Hepatocyte (in vitro differentiated cells): ENCODE measurements around the gene FAM237B. TPM values are rescaled to one million over a fixed set of nuclear protein-coding genes. Genes with fewer than 3 reads are reported as not detected.

Experiments used
- DNase-seq: peaks from one replicate; pipeline ENCODE4 v3.0.0-alpha.2; 2016; ENCODE audit warnings: low spot score
- H2AFZ ChIP-seq: fragments of 200-600 bp; sonication (generic); 2 replicates; pipeline ENCODE4 v1.6.0; 2016; ENCODE audit warnings: antibody characterized with exemption, mild to moderate bottlenecking
- H3K27ac ChIP-seq: fragments of 200-600 bp; sonication (generic); 2 replicates; pipeline ENCODE4 v1.5.1; 2016; ENCODE audit warnings: mild to moderate bottlenecking
- H3K27me3 ChIP-seq: fragments of 200-600 bp; sonication (generic); 2 replicates; pipeline ENCODE4 v1.6.1; 2016
- H3K36me3 ChIP-seq: fragments of 200-600 bp; sonication (generic); replicated peaks from 2 replicates; pipeline ENCODE4 v1.5.1; 2016; ENCODE audit warnings: low read depth; ENCODE audit not compliant: insufficient read depth
- H3K4me1 ChIP-seq: fragments of 200-600 bp; sonication (generic); 2 replicates; pipeline ENCODE4 v1.5.1; 2016; ENCODE audit warnings: mild to moderate bottlenecking, moderate library complexity; ENCODE audit not compliant: insufficient read depth
- H3K4me2 ChIP-seq: fragments of 200-600 bp; sonication (generic); 2 replicates; pipeline ENCODE4 v1.6.0; 2016
- H3K4me3 ChIP-seq: fragments of 200-600 bp; sonication (generic); 2 replicates; pipeline ENCODE4 v1.5.1; 2016; ENCODE audit warnings: mild to moderate bottlenecking
- H3K79me2 ChIP-seq: fragments of 200-600 bp; sonication (generic); 2 replicates; pipeline ENCODE4 v1.6.0; 2017; ENCODE audit warnings: mild to moderate bottlenecking
- H3K9me2 ChIP-seq: fragments of 200-600 bp; sonication (generic); replicated peaks from 2 replicates; pipeline ENCODE4 v1.6.0; 2017; ENCODE audit warnings: mild to moderate bottlenecking; ENCODE audit not compliant: insufficient read depth
- H3K9me3 ChIP-seq: fragments of 200-600 bp; sonication (generic); 2 replicates; pipeline ENCODE4 v1.5.1; 2016; ENCODE audit warnings: low read depth, mild to moderate bottlenecking
- H4K20me1 ChIP-seq: fragments of 200-600 bp; sonication (generic); 2 replicates; pipeline ENCODE4 v1.6.0; 2016; ENCODE audit warnings: mild to moderate bottlenecking; ENCODE audit not compliant: insufficient read depth, poor library complexity, severe bottlenecking
- CTCF ChIP-seq: fragments of 200-600 bp; sonication (generic); IDR thresholded peaks from 2 replicates; pipeline ENCODE4 v1.5.1; 2016; ENCODE audit warnings: antibody characterized with exemption, mild to moderate bottlenecking; ENCODE audit not compliant: poor library complexity
- EZH2 ChIP-seq: fragments of 200-600 bp; sonication (generic); IDR thresholded peaks from 2 replicates; pipeline ENCODE4 v1.6.1; 2016; ENCODE audit warnings: antibody characterized with exemption, mild to moderate bottlenecking, borderline replicate concordance
- EZH2phosphoT487 ChIP-seq: fragments of 200-600 bp; sonication (generic); IDR thresholded peaks from one replicate; pipeline ENCODE4 v1.6.1; 2018; ENCODE audit warnings: antibody characterized with exemption, mild to moderate bottlenecking, low read depth, moderate library complexity; ENCODE audit not compliant: unreplicated experiment, severe bottlenecking
- WGBS: methylation state at CpG from one replicate; pipeline ENCODE4 v1.1.6; 2016; ENCODE audit warnings: low lambda C conversion rate; ENCODE audit errors: missing lambda C conversion rate; 5-methylcytosine and 5-hydroxymethylcytosine counted together
- polyA plus RNA-seq: library from polyadenylated mRNA; unstranded; fragments of >200 nt; fragmentation: Nextera tagmentation; extraction: Ambion mirVana; gene quantifications from 2 replicates; pipeline ENCODE4 v1.2.1, GENCODE V29; 2016
- total RNA-seq: library from RNA; depleted of rRNA; stranded (reverse); fragments of >200 nt; gene quantifications from 2 replicates; pipeline ENCODE4 v1.2.3, GENCODE V29; 2014

Gene FAM237B
- total and polyA plus RNA-seq, 2 experiments from 2014 or later: not detected

DNA sequence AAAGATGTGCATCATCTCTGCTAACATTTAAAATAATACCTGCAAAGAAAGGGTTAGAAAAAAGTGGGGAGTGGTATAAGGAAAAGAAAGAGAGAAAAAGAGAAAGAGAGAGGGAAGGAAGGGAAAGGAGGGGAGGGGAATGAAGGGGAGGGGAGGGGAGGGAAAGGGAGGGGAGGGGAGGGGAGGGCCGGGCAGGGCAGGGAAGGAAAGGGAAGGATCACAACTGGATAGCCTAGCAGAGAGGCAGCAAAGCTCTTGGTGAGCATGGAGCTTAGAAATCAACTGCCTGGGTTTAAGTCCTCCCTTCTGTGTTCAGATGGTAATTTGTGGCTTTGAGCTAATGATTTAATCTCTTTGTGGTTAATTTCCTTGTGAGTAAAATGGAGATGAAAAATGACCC, 5.4 kb upstream of the FAM237B start:
- Histone ChIP-seq H3K27me3 (peaks cover 29% of the 10 kb centered on the region), H3K79me2 (no peaks in the 10 kb centered on the region), H2AFZ (no peak overlapping the region), H3K9me2 (no peaks in the 10 kb centered on the region), H3K27ac (no peak overlapping the region), H3K9me3 (no peaks in the 10 kb centered on the region), H3K36me3 (no peaks in the 10 kb centered on the region), H3K4me2 (no peak overlapping the region), H3K4me3 (no peak overlapping the region), H4K20me1 (no peaks in the 10 kb centered on the region), H3K4me1 (no peaks in the 10 kb centered on the region)
- no CpG with 5 or more reads among the region's 1 CpG for WGBS
- no peak for TF ChIP-seq EZH2
- TF ChIP-seq CTCF: no peak
- TF ChIP-seq EZH2phosphoT487: no peak
- DNase-seq: no peak

DNA sequence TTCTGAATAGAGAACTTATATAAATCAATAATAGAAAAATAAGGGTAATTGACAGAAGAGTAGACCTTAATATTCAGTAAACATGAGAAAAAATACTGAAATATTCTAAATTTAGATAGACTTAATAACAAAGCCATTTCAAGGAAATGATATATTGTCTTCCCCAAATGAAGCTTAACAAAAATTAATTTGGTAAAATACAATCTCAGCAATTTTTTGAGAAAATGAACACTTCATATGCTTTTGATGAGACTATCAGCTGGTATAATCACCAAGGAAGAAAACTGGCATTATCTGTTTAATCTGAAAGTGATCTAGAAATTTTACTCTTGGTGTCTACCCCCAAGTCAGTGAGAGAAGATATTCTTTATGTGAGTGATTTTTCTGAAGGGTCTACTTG, 1.7 kb upstream of the FAM237B start:
- Histone ChIP-seq H3K27me3 (peaks cover 65% of the 10 kb centered on the region), H3K4me1 (peaks cover 2% of the 10 kb centered on the region), H3K27ac (no peak overlapping the region), H3K79me2 (no peaks in the 10 kb centered on the region), H3K9me2 (no peaks in the 10 kb centered on the region), H2AFZ (no peak overlapping the region), H4K20me1 (no peaks in the 10 kb centered on the region), H3K4me3 (no peak overlapping the region), H3K36me3 (no peaks in the 10 kb centered on the region), H3K4me2 (no peak overlapping the region), H3K9me3 (no peaks in the 10 kb centered on the region)
- no peak for DNase-seq
- TF ChIP-seq EZH2 (no peak), EZH2phosphoT487 (no peak), CTCF (no peak)

DNA sequence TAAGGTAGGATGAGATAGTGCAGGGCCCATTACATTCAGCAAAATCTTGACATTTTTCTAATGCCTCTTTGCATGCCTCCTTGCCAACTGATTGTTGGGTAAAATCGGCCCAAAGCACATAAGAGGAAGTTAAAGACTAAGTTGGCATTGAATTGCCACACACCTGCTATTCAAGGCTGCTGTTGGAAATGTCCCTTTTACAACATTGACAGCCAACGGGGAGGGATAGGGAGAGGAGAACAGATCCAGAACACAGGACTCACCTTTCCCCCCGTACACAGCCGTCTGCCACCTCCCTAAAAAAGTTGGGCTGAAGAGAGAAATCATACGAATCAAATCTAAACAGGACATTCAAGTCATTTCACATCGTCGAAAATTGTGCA, 695 bp downstream of the FAM237B start:
- Histone ChIP-seq H3K79me2 (no peaks in the 10 kb centered on the region), H3K4me2 (peak overlapping the region; percentile 89), H3K27me3 (peaks cover 77% of the 10 kb centered on the region), H4K20me1 (no peaks in the 10 kb centered on the region), H3K27ac (no peak overlapping the region), H2AFZ (no peak overlapping the region), H3K9me3 (no peaks in the 10 kb centered on the region), H3K4me3 (no peak overlapping the region), H3K4me1 (peaks cover 2% of the 10 kb centered on the region), H3K9me2 (no peaks in the 10 kb centered on the region), H3K36me3 (no peaks in the 10 kb centered on the region)
- TF ChIP-seq EZH2phosphoT487 (no peak), EZH2 (peak; percentile 59)
- 55% methylated on average over 7 of the region's 7 CpGs for WGBS
- no peak for DNase-seq

- H4K20me1 ChIP-seq: no peaks in the 10 kb centered on the region
- H3K4me1 ChIP-seq: peaks cover 2% of the 10 kb centered on the region
- H3K36me3 ChIP-seq: no peaks in the 10 kb centered on the region
- no peak overlapping the region for H3K27ac ChIP-seq
- peaks cover 73% of the 10 kb centered on the region for H3K27me3 ChIP-seq
- H3K4me3 ChIP-seq: no peak overlapping the region
- TF ChIP-seq CTCF (no peak), EZH2phosphoT487 (no peak), EZH2 (no peak)
- no peaks in the 10 kb centered on the region for H3K9me2 ChIP-seq
- H3K4me2 ChIP-seq: no peak overlapping the region
- DNase-seq: no peak
- H3K79me2 ChIP-seq: no peaks in the 10 kb centered on the region
- H2AFZ ChIP-seq: no peak overlapping the region
- 92% methylated on average over 7 of the region's 7 CpGs for WGBS
- H3K9me3 ChIP-seq: no peaks in the 10 kb centered on the region
Measured at GRCh38 chr7:90320014-90320413, 1.1 kb downstream of the FAM237B start.
